ENCODE data around the gene APOL5. TPM values are rescaled to one million over a fixed set of nuclear protein-coding genes. Genes with fewer than 3 reads are reported as not detected.

The APOL5 gene
- polyA plus RNA-seq, 1 of the 3 experiments (the other 2 are of a cell fraction) = not detected

DNA sequence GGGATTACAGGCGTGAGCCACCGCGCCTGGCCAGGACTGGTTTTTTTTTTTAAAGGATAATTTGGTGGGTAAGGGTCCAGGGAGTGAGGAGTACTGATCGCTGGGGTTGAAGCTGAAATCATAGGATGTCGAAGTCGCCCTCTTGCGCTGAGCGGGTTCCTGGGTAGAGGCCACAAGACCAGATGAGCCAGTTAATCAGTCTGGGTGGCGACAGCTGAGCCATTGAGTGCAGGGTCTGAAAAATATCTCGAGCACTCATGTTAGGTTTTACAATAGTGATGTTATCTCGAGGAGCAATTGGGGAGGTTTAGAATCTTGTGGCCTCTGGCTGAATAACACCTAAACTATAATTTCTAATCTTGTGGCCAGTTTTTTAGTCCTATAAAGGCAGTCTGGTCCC is 7.8 kb downstream of the APOL5 start (continued):
- TF ChIP-seq EZH2phosphoT487 (IDR thresholded peaks at IDR 0.05; ENCODE audit: borderline replicate concordance, low read depth) (no peak), SIN3A (IDR thresholded peaks at IDR 0.05; ENCODE audit: borderline replicate concordance, low read depth, low read length) (no peak), SMC3 (IDR thresholded peaks at IDR 0.05; ENCODE audit: low read depth, low read length) (no peak)
- TF ChIP-seq, protein P1, sequence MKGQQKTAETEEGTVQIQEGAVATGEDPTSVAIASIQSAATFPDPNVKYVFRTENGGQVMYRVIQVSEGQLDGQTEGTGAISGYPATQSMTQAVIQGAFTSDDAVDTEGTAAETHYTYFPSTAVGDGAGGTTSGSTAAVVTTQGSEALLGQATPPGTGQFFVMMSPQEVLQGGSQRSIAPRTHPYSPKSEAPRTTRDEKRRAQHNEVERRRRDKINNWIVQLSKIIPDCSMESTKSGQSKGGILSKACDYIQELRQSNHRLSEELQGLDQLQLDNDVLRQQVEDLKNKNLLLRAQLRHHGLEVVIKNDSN (IDR thresholded peaks at IDR 0.05; ENCODE audit: borderline replicate concordance, low read depth) = no peak

- TF ChIP-seq EP300 (IDR thresholded peaks at IDR 0.05; ENCODE audit: borderline replicate concordance in 1 of 2, low read depth in 1 of 2, low read length in 1 of 2) (no peak), SMC3 (IDR thresholded peaks at IDR 0.05; ENCODE audit: low read depth, low read length) (no peak), CHD2 (IDR thresholded peaks at IDR 0.05; ENCODE audit: low read length, partially characterized antibody) (no peak), FOSL2 (IDR thresholded peaks at IDR 0.05; ENCODE audit: borderline replicate concordance, low read depth) (no peak), FOXM1 (IDR thresholded peaks at IDR 0.05; ENCODE audit: low read depth) (no peak), SIN3A (IDR thresholded peaks at IDR 0.05; ENCODE audit: borderline replicate concordance, low read depth, low read length) (no peak), POLR2AphosphoS5 (IDR thresholded peaks at IDR 0.05; ENCODE audit: low read depth, low read length) (no peak), ELF1 (IDR thresholded peaks at IDR 0.05) (no peak), IRF3 (IDR thresholded peaks at IDR 0.05; ENCODE audit: low read depth, low read length) (no peak), TCF12 (IDR thresholded peaks at IDR 0.05) (no peak), ZBTB33 (IDR thresholded peaks at IDR 0.05; ENCODE audit: borderline replicate concordance, low read depth) (no peak), MEF2A (IDR thresholded peaks at IDR 0.05; ENCODE audit: borderline replicate concordance, low read depth) (no peak), EZH2phosphoT487 (IDR thresholded peaks at IDR 0.05; ENCODE audit: borderline replicate concordance, low read depth) (no peak), TAF1 (IDR thresholded peaks at IDR 0.05; ENCODE audit: borderline replicate concordance, low read depth, low read length) (no peak), GABPA (IDR thresholded peaks at IDR 0.05; ENCODE audit: low read depth) (no peak)
- TF ChIP-seq, protein P2, sequence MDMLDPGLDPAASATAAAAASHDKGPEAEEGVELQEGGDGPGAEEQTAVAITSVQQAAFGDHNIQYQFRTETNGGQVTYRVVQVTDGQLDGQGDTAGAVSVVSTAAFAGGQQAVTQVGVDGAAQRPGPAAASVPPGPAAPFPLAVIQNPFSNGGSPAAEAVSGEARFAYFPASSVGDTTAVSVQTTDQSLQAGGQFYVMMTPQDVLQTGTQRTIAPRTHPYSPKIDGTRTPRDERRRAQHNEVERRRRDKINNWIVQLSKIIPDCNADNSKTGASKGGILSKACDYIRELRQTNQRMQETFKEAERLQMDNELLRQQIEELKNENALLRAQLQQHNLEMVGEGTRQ (IDR thresholded peaks at IDR 0.05; ENCODE audit: borderline replicate concordance, low read depth, low read length) = no peak
These were observed 8.7 kb downstream of the APOL5 start for GRCh38 chr22:35726398-35726797.

More at GRCh38 chr22:35726398-35726797, 8.7 kb downstream of the APOL5 start:
- POLR2A ChIA-PET = no interaction called here
- no peak overlapping the region for H3K27ac ChIP-seq (ENCODE audit: low read depth in 2 of 2, low read length in 1 of 2)
- CTCF ChIA-PET = interaction anchor here (1.3 kb wide), 1 partner anchor 295 kb away, joined by 3 read pairs; no protein-coding TSS in a partner anchor
- H3K9ac ChIP-seq = no peak overlapping the region
- no peaks in the 10 kb centered on the region for H3K9me2 ChIP-seq
- no peak for DNase-seq
- H3F3A ChIP-seq (replicated peaks; ENCODE audit: insufficient read depth) = no peaks in the 10 kb centered on the region
- H3K36me3 ChIP-seq (replicated peaks in 1 of 2; ENCODE audit: control insufficient read depth in 1 of 2, insufficient read depth in 2 of 2, low read length in 1 of 2) = no peaks in the 10 kb centered on the region
- H4K20me1 ChIP-seq (ENCODE audit: insufficient read depth) = no peaks in the 10 kb centered on the region
- H2AFZ ChIP-seq (ENCODE audit: low read depth) = no peak overlapping the region
- no peaks in the 10 kb centered on the region for H3K27me3 ChIP-seq (ENCODE audit: insufficient read depth)
- 85% methylated on average over 6 of the region's 6 CpGs for WGBS (ENCODE audit: low lambda C conversion rate)
- no peak overlapping the region for H3K4me3 ChIP-seq (ENCODE audit: low read depth in 2 of 2, low read length in 1 of 2)
- H3K9me3 ChIP-seq = no peaks in the 10 kb centered on the region
- H3K79me2 ChIP-seq (ENCODE audit: insufficient read depth) = no peaks in the 10 kb centered on the region
- peaks cover 0 to 7% of the 10 kb centered on the region in 2 experiments; a peak in 1 of 4 replicates for H3K4me1 ChIP-seq (ENCODE audit: control insufficient read depth in 1 of 2, insufficient read depth in 2 of 2, low read depth in 1 of 2, low read length in 1 of 2)
- H3K4me2 ChIP-seq = no peak overlapping the region
